ENCODE measurements around the gene LRRC27.

LRRC27 gene

GRCh38 chr10:132420981-132421846, 89.2 kb downstream of the LRRC27 start:
- H3K4ac ChIP-seq (ENCODE audit: low read depth in 1 of 2, low read length in 2 of 2), result peak overlapping the region; percentile 99
- peak overlapping the region; percentile 84 for H2BK120ac ChIP-seq (ENCODE audit: low read depth, low read length)
- peak overlapping the region; percentile 95 for H2BK15ac ChIP-seq (ENCODE audit: low read depth, poor library complexity, severe bottlenecking)
- H3K79me1 ChIP-seq (replicated peaks; ENCODE audit: low read length, poor library complexity, severe bottlenecking), result peaks cover 15% of the 10 kb centered on the region
- peak overlapping the region; percentile 69 for H3K27ac ChIP-seq (ENCODE audit: low read length, poor library complexity, severe bottlenecking)
- no peak overlapping the region for H2AFZ ChIP-seq (ENCODE audit: low read depth, low read length)
- H3K9me3 ChIP-seq (ENCODE audit: control insufficient read depth, low read length), result no peaks in the 10 kb centered on the region
- peak overlapping the region; percentile 58 for H2BK5ac ChIP-seq (ENCODE audit: low read depth, low read length, poor library complexity, severe bottlenecking)
- no peak overlapping the region for H3K23ac ChIP-seq (ENCODE audit: low read length in 2 of 2)
- H3K9ac ChIP-seq (ENCODE audit: low read length), result peak overlapping the region; percentile 81
- H3K4me1 ChIP-seq (ENCODE audit: control insufficient read depth, insufficient read depth, low read depth, low read length), result peaks cover 71% of the 10 kb centered on the region
- peak overlapping the region; percentile 41 for H3K4me2 ChIP-seq (ENCODE audit: low read length, poor library complexity, severe bottlenecking)
- peak overlapping the region in 1 of 2 experiments; percentile 85 for H3K14ac ChIP-seq (ENCODE audit: low read length in 2 of 2)
- DNase-seq, result peak; percentile 85
- peaks cover 0 to 28% of the 10 kb centered on the region in 2 experiments for H3K36me3 ChIP-seq (ENCODE audit: control insufficient read depth in 1 of 2, insufficient read depth in 2 of 2, low read depth in 1 of 2, low read length in 2 of 2)
- H4K91ac ChIP-seq (ENCODE audit: low read length), result peak overlapping the region; percentile 99
- no peaks in the 10 kb centered on the region for H3K27me3 ChIP-seq (ENCODE audit: control insufficient read depth in 1 of 2, insufficient read depth in 1 of 2, low read length in 2 of 2)
- H2BK12ac ChIP-seq (ENCODE audit: low read length in 2 of 2), result peak overlapping the region; percentile 90 to 99
- peak overlapping the region; percentile 90 to 99 for H3K18ac ChIP-seq (ENCODE audit: low read depth in 1 of 2, low read length in 2 of 2)
- WGBS, result 23% methylated on average over 33 of the region's 33 CpGs
- peak overlapping the region; percentile 100 for H4K8ac ChIP-seq (ENCODE audit: low read length)
- H2AK5ac ChIP-seq (ENCODE audit: low read length, severe bottlenecking), result peak overlapping the region; percentile 80
- H3K4me3 ChIP-seq (ENCODE audit: insufficient read depth in 1 of 2, low read depth in 1 of 2, low read length in 2 of 2), result no peak overlapping the region

GRCh38 chr10:132421847-132422751, 90.1 kb downstream of the LRRC27 start:
- H2AFZ ChIP-seq (ENCODE audit: low read depth, low read length), result no peak overlapping the region
- H3K9ac ChIP-seq (ENCODE audit: low read length), result peak overlapping the region; percentile 81
- peaks cover 0 to 20% of the 10 kb centered on the region in 2 experiments for H3K36me3 ChIP-seq (ENCODE audit: control insufficient read depth in 1 of 2, insufficient read depth in 2 of 2, low read depth in 1 of 2, low read length in 2 of 2)
- H3K27me3 ChIP-seq (ENCODE audit: control insufficient read depth in 1 of 2, insufficient read depth in 1 of 2, low read length in 2 of 2), result no peaks in the 10 kb centered on the region
- no peak overlapping the region for H3K4me3 ChIP-seq (ENCODE audit: insufficient read depth in 1 of 2, low read depth in 1 of 2, low read length in 2 of 2)
- no peaks in the 10 kb centered on the region for H3K9me3 ChIP-seq (ENCODE audit: control insufficient read depth, low read length)
- H2BK15ac ChIP-seq (ENCODE audit: low read depth, poor library complexity, severe bottlenecking), result peak overlapping the region; percentile 95
- peak overlapping the region in 1 of 2 experiments; percentile 73 for H3K23ac ChIP-seq (ENCODE audit: low read length in 2 of 2)
- H3K4me2 ChIP-seq (ENCODE audit: low read length, poor library complexity, severe bottlenecking), result peak overlapping the region; percentile 41
- H3K4me1 ChIP-seq (ENCODE audit: control insufficient read depth, insufficient read depth, low read depth, low read length), result peaks cover 69% of the 10 kb centered on the region
- 81% methylated on average over 29 of the region's 30 CpGs for WGBS
- H2AK5ac ChIP-seq (ENCODE audit: low read length, severe bottlenecking), result peak overlapping the region; percentile 80
- H3K4ac ChIP-seq (ENCODE audit: low read depth in 1 of 2, low read length in 2 of 2), result peak overlapping the region; percentile 99
- peaks cover 7% of the 10 kb centered on the region for H3K79me1 ChIP-seq (replicated peaks; ENCODE audit: low read length, poor library complexity, severe bottlenecking)
- H3K14ac ChIP-seq (ENCODE audit: low read length in 2 of 2), result peak overlapping the region in 1 of 2 experiments; percentile 85
- peak overlapping the region; percentile 69 for H2BK120ac ChIP-seq (ENCODE audit: low read depth, low read length)
- H3K27ac ChIP-seq (ENCODE audit: low read length, poor library complexity, severe bottlenecking), result peak overlapping the region; percentile 54
- H2BK12ac ChIP-seq (ENCODE audit: low read length in 2 of 2), result peak overlapping the region; percentile 90 to 99
- H4K91ac ChIP-seq (ENCODE audit: low read length), result peak overlapping the region; percentile 99
- H2BK5ac ChIP-seq (ENCODE audit: low read depth, low read length, poor library complexity, severe bottlenecking), result peak overlapping the region; percentile 58
- peak overlapping the region; percentile 100 for H4K8ac ChIP-seq (ENCODE audit: low read length)
- no peak for DNase-seq
- H3K18ac ChIP-seq (ENCODE audit: low read depth in 1 of 2, low read length in 2 of 2), result peak overlapping the region; percentile 88 to 99

GRCh38 chr10:132422903-132423825, 91.2 kb downstream of the LRRC27 start:
- Histone ChIP-seq H2BK120ac (ENCODE audit: low read depth, low read length) (no peak overlapping the region), H2AK5ac (ENCODE audit: low read length, severe bottlenecking) (no peak overlapping the region), H3K4ac (ENCODE audit: low read depth in 1 of 2, low read length in 2 of 2) (peak overlapping the region in 1 of 2 experiments; percentile 3), H3K27me3 (ENCODE audit: control insufficient read depth in 1 of 2, insufficient read depth in 1 of 2, low read length in 2 of 2) (no peaks in the 10 kb centered on the region), H3K18ac (ENCODE audit: low read depth in 1 of 2, low read length in 2 of 2) (peak overlapping the region; percentile 9 to 51), H3K36me3 (ENCODE audit: control insufficient read depth in 1 of 2, insufficient read depth in 2 of 2, low read depth in 1 of 2, low read length in 2 of 2) (peaks cover 10 to 13% of the 10 kb centered on the region in 2 experiments), H2AFZ (ENCODE audit: low read depth, low read length) (no peak overlapping the region), H3K23ac (ENCODE audit: low read length in 2 of 2) (peak overlapping the region in 1 of 2 experiments; percentile 37), H2BK5ac (ENCODE audit: low read depth, low read length, poor library complexity, severe bottlenecking) (no peak overlapping the region), H2BK12ac (ENCODE audit: low read length in 2 of 2) (peak overlapping the region; percentile 69 to 83), H2BK15ac (ENCODE audit: low read depth, poor library complexity, severe bottlenecking) (peak overlapping the region; percentile 12), H3K9me3 (ENCODE audit: control insufficient read depth, low read length) (no peaks in the 10 kb centered on the region), H3K4me3 (ENCODE audit: insufficient read depth in 1 of 2, low read depth in 1 of 2, low read length in 2 of 2) (no peak overlapping the region), H4K91ac (ENCODE audit: low read length) (peak overlapping the region; percentile 5), H3K79me1 (replicated peaks; ENCODE audit: low read length, poor library complexity, severe bottlenecking) (peaks cover 3% of the 10 kb centered on the region), H4K8ac (ENCODE audit: low read length) (peak overlapping the region; percentile 41), H3K4me2 (ENCODE audit: low read length, poor library complexity, severe bottlenecking) (no peak overlapping the region), H3K4me1 (ENCODE audit: control insufficient read depth, insufficient read depth, low read depth, low read length) (peaks cover 65% of the 10 kb centered on the region), H3K14ac (ENCODE audit: low read length in 2 of 2) (peak overlapping the region in 1 of 2 experiments; percentile 72), H3K9ac (ENCODE audit: low read length) (no peak overlapping the region), H3K27ac (ENCODE audit: low read length, poor library complexity, severe bottlenecking) (no peak overlapping the region)
- DNase-seq, result peak; percentile 39
- 91% methylated on average over 24 of the region's 26 CpGs for WGBS

All from mesenchymal stem cell (in vitro differentiated cells and primary cell).